Upper lobe of left lung (tissue), 6 donors: ENCODE data around the gene SLC43A3. TPM values are rescaled to one million over a fixed set of nuclear protein-coding genes. Genes with fewer than 3 reads are reported as not detected.

Experiments used
- ATAC-seq, 2 donors: fragments of 200-7000 bp; cut with Tn5 transposase; one replicate each; pipeline ENCODE4 v1.9.1; 2022; ENCODE audit warnings: mild to moderate bottlenecking in 2 of 2, moderate library complexity in 2 of 2; ENCODE audit not compliant: low FRiP score in 2 of 2
- DNase-seq, 2 donors: peaks; one replicate each; pipeline ENCODE4 v3.0.0-alpha.2; 2019 to 2020
- H3K27ac ChIP-seq, 4 donors: fragments of 200-600 bp; sonication (generic); one replicate each; pipeline ENCODE4 v1.5.1; 2016 to 2019
- H3K27me3 ChIP-seq, 4 donors: fragments of 200-600 bp; sonication (generic); one replicate each; pipeline ENCODE4 v1.5.1; 2017 to 2019
- H3K36me3 ChIP-seq, 4 donors: fragments of 200-600 bp; sonication (generic); one replicate each; pipeline ENCODE4 v1.5.1; 2016 to 2019
- H3K4me1 ChIP-seq, 4 donors: fragments of 200-600 bp; sonication (generic); one replicate each; pipeline ENCODE4 v1.5.1; 2018 to 2019
- H3K4me3 ChIP-seq, 4 donors: fragments of 200-600 bp; sonication (generic); one replicate each; pipeline ENCODE4 v1.5.1; 2017 to 2019; ENCODE audit warnings: mild to moderate bottlenecking in 2 of 4, moderate library complexity in 1 of 4
- H3K9me3 ChIP-seq, 4 donors: fragments of 200-600 bp; sonication (generic); one replicate each; pipeline ENCODE4 v1.5.1; 2018 to 2019
- EP300 ChIP-seq, 4 donors: sonication (generic); formaldehyde crosslinking; IDR thresholded peaks; one replicate each; pipeline ENCODE4 v1.5.1; 2017; ENCODE audit warnings: antibody characterized with exemption in 4 of 4, control low read depth in 2 of 4
- POLR2A ChIP-seq, 4 donors: fragments of 450-650 bp; IDR thresholded peaks; one replicate each; pipeline ENCODE4 v1.5.1; 2016 to 2017; ENCODE audit warnings: antibody characterized with exemption in 4 of 4, mild to moderate bottlenecking in 2 of 4
- POLR2AphosphoS5 ChIP-seq, 2 donors: sonication (generic); formaldehyde crosslinking; IDR thresholded peaks; one replicate each; pipeline ENCODE4 v1.5.1; 2017; ENCODE audit warnings: antibody characterized with exemption in 2 of 2
- WGBS, 2 donors: methylation state at CpG; one replicate each; pipeline ENCODE4 v1.1.5; 2017 to 2018; 5-methylcytosine and 5-hydroxymethylcytosine counted together
- total RNA-seq, 6 donors: library from RNA; depleted of rRNA in 4 of 6; stranded (reverse); fragments of >200 nt in 4 of 6; gene quantifications; one replicate each; pipeline versions ENCODE4 v1.1.0 to v1.2.1, GENCODE V29; 2016 to 2021
- TF ChIP-seq, protein P1 (sequence below), 6 experiments: fragments of 450-650 bp in 4 of 6; fragments of 200-600 bp in 2 of 6; sonication (generic) in 2 of 6; IDR thresholded peaks; one replicate each; pipeline ENCODE4 v1.5.1; 2016 to 2019; ENCODE audit warnings: antibody characterized with exemption in 6 of 6
- donor health status: DM: no; HTN: no; CAD: no; lungs with moderate emphysema.
- donor health status: DM: no; HTN: yes; CAD: no; lungs with severe emphysema.

Gene SLC43A3
- total RNA-seq, 6 donors from 2014 or later, result 61.6 to 177 (median 118) TPM

GRCh38 chr11:57474803-57475115 lies 47.8 kb upstream of the SLC43A3 start:
- H3K27me3 ChIP-seq, result peaks cover 0 to 9% (median 0%) of the 10 kb centered on the region in 4 donors
- no peaks in the 10 kb centered on the region for H3K36me3 ChIP-seq
- no peak overlapping the region for H3K4me3 ChIP-seq
- DNase-seq (no peak), ATAC-seq (no peak)
- H3K9me3 ChIP-seq, result no peaks in the 10 kb centered on the region
- TF ChIP-seq POLR2A (IDR thresholded peaks at IDR 0.05), result no peak
- TF ChIP-seq, protein P1, sequence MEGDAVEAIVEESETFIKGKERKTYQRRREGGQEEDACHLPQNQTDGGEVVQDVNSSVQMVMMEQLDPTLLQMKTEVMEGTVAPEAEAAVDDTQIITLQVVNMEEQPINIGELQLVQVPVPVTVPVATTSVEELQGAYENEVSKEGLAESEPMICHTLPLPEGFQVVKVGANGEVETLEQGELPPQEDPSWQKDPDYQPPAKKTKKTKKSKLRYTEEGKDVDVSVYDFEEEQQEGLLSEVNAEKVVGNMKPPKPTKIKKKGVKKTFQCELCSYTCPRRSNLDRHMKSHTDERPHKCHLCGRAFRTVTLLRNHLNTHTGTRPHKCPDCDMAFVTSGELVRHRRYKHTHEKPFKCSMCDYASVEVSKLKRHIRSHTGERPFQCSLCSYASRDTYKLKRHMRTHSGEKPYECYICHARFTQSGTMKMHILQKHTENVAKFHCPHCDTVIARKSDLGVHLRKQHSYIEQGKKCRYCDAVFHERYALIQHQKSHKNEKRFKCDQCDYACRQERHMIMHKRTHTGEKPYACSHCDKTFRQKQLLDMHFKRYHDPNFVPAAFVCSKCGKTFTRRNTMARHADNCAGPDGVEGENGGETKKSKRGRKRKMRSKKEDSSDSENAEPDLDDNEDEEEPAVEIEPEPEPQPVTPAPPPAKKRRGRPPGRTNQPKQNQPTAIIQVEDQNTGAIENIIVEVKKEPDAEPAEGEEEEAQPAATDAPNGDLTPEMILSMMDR (IDR thresholded peaks at IDR 0.05), result no peak
- no peak for TF ChIP-seq EP300 (IDR thresholded peaks at IDR 0.05)
- 80 to 100% methylated on average over 2 to 5 of the region's 5 CpGs for WGBS, 2 donors
- H3K27ac ChIP-seq, result no peak overlapping the region
- H3K4me1 ChIP-seq, result peaks cover 17 to 30% (median 19%) of the 10 kb centered on the region in 4 donors

DNA sequence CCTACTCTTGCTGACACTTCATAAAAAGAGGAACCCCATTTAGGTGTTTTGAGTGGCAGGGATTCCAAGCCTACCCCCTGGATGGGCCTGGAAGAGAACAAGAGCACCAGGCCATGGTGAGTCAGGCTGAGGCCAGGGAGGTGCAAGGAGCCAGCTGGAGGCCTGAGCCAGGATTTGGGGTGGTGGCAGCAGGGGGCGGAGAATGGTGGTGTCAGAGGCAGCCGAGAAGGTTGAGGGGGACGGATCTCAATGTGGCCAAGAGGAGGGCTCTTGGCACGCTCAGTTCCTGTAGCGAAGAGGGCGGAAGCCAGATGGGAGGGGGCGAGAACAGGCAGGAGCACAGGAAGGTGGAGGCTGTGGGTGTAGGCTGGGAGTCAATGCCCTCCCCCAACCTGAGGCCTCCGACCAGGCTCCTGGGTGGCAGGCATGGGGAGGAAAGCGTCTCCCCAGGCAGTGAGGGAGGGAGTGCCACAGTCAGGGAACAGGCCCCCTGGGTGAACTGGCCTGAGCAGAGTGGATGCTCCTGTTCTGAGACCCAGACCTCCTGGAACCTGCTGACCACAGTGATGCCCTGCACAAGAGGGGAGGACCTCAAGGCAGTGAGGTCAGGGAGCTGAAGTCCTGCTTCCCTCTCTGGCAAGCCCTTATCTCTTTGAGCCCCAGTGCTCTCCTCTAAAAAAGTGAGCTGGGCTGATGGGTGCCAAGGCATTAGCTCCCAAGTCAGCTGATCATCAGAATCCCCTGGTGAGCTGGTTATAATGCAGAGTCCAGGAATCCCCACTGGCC lies 47.3 kb upstream of the SLC43A3 start:
- Histone ChIP-seq H3K4me1 (peaks cover 17 to 30% (median 19%) of the 10 kb centered on the region in 4 donors), H3K4me3 (no peak overlapping the region), H3K9me3 (no peaks in the 10 kb centered on the region), H3K27me3 (peaks cover 0 to 9% (median 0%) of the 10 kb centered on the region in 4 donors), H3K27ac (no peak overlapping the region), H3K36me3 (no peaks in the 10 kb centered on the region)
- 34 to 54% methylated on average over 8 to 9 of the region's 9 CpGs for WGBS, 2 donors
- no peak for ATAC-seq
- no peak for TF ChIP-seq POLR2A (IDR thresholded peaks at IDR 0.05)
- DNase-seq, result no peak

GRCh38 chr11:57473285-57473841 lies 46.4 kb upstream of the SLC43A3 start:
- DNase-seq (no peak), ATAC-seq (no peak)
- WGBS, 2 donors, result 50 to 56% methylated on average over 6 of the region's 6 CpGs
- Histone ChIP-seq H3K36me3 (no peaks in the 10 kb centered on the region), H3K27me3 (peaks cover 0 to 9% (median 0%) of the 10 kb centered on the region in 4 donors), H3K9me3 (no peaks in the 10 kb centered on the region), H3K4me1 (peaks cover 17 to 30% (median 19%) of the 10 kb centered on the region in 4 donors), H3K4me3 (no peak overlapping the region), H3K27ac (no peak overlapping the region)
- TF ChIP-seq POLR2AphosphoS5 (IDR thresholded peaks at IDR 0.05) (no peak), POLR2A (IDR thresholded peaks at IDR 0.05) (no peak), EP300 (IDR thresholded peaks at IDR 0.05) (no peak)
- TF ChIP-seq, protein P1 (IDR thresholded peaks at IDR 0.05), result no peak

GRCh38 chr11:57471496-57471895 lies 44.6 kb upstream of the SLC43A3 start:
- WGBS, 2 donors, result 86 to 100% methylated on average over 3 of the region's 3 CpGs
- H3K36me3 ChIP-seq, result no peaks in the 10 kb centered on the region
- ATAC-seq, result no peak
- no peak overlapping the region for H3K4me3 ChIP-seq
- H3K27me3 ChIP-seq, result peaks cover 0 to 9% (median 0%) of the 10 kb centered on the region in 4 donors
- H3K27ac ChIP-seq, result no peak overlapping the region
- TF ChIP-seq EP300 (IDR thresholded peaks at IDR 0.05) (no peak), POLR2AphosphoS5 (IDR thresholded peaks at IDR 0.05) (no peak), POLR2A (IDR thresholded peaks at IDR 0.05) (no peak)
- TF ChIP-seq, protein P1 (IDR thresholded peaks at IDR 0.05), result no peak
- no peak for DNase-seq
- peaks cover 8 to 20% (median 9%) of the 10 kb centered on the region in 4 donors for H3K4me1 ChIP-seq
- H3K9me3 ChIP-seq, result no peaks in the 10 kb centered on the region

- Histone ChIP-seq H3K27me3 (peaks cover 0 to 3% (median 0%) of the 10 kb centered on the region in 4 donors), H3K4me3 (no peak overlapping the region), H3K36me3 (no peaks in the 10 kb centered on the region), H3K9me3 (no peaks in the 10 kb centered on the region), H3K4me1 (peaks cover 0 to 7% (median 0%) of the 10 kb centered on the region in 4 donors), H3K27ac (no peak overlapping the region)
- ATAC-seq, result no peak
- WGBS, 2 donors, result 79 to 83% methylated on average over 5 of the region's 5 CpGs
- TF ChIP-seq, protein P1 (IDR thresholded peaks at IDR 0.05), result no peak
- no peak for TF ChIP-seq POLR2AphosphoS5 (IDR thresholded peaks at IDR 0.05)
- no peak for TF ChIP-seq POLR2A (IDR thresholded peaks at IDR 0.05)
- no peak for TF ChIP-seq EP300 (IDR thresholded peaks at IDR 0.05)
- no peak for DNase-seq
These were observed 42.3 kb upstream of the SLC43A3 start for GRCh38 chr11:57469268-57469667.
